Left ventricle myocardium inferior (tissue), 1 donor: ENCODE results near the gene GP9. TPM values are rescaled to one million over a fixed set of nuclear protein-coding genes. Genes with fewer than 3 reads are reported as not detected.

Experiments
- DNase-seq: peaks from one replicate; pipeline ENCODE4 v3.0.0-alpha.2; 2020
- H3K27ac ChIP-seq: fragments of 200-600 bp; replicated peaks from 2 replicates; pipeline ENCODE4 v1.8.0; 2021
- H3K27me3 ChIP-seq: fragments of 200-600 bp; 2 replicates; pipeline ENCODE4 v1.8.0; 2021; ENCODE audit warnings: low read depth
- H3K36me3 ChIP-seq: fragments of 200-600 bp; 2 replicates; pipeline ENCODE4 v1.8.0; 2021
- H3K4me1 ChIP-seq: fragments of 200-600 bp; 2 replicates; pipeline ENCODE4 v1.8.0; 2021
- H3K4me3 ChIP-seq: fragments of 200-600 bp; 2 replicates; pipeline ENCODE4 v1.8.0; 2021; ENCODE audit warnings: mild to moderate bottlenecking, moderate library complexity
- H3K9me3 ChIP-seq: fragments of 200-600 bp; replicated peaks from 2 replicates; pipeline ENCODE4 v1.8.0; 2021
- CTCF ChIP-seq: fragments of 200-600 bp; IDR thresholded peaks from 2 replicates; pipeline ENCODE4 v1.8.0; 2021; ENCODE audit warnings: antibody characterized with exemption, mild to moderate bottlenecking, borderline replicate concordance
- intact Hi-C: fragments of 100-400 bp; cut with micrococcal nuclease; formaldehyde crosslinking; loops from one replicate; pipeline ENCODE4 v1.11.0; 2022
- total RNA-seq: library from RNA; stranded (reverse); fragmentation: NEBNext Ultra II Directional; extraction: Animal tissue kit (Norgen Biotek cat#: 25700); gene quantifications from one replicate; pipeline ENCODE4 v1.2.1, GENCODE V29; 2021
- donor health status: DM: no; HTN: yes; CAD: no; lungs with severe emphysema.

GP9 gene
- total RNA-seq, 1 donor from 2014 or later, result not detected

GRCh38 chr3:129016356-129016719, 44.2 kb upstream of the GP9 start:
- intact Hi-C loops, result no loop called here
- Histone ChIP-seq H3K9me3 (no peaks in the 10 kb centered on the region), H3K4me3 (peak overlapping the region; percentile 17), H3K36me3 (no peaks in the 10 kb centered on the region), H3K4me1 (peaks cover 65% of the 10 kb centered on the region), H3K27ac (peak overlapping the region; percentile 92), H3K27me3 (no peaks in the 10 kb centered on the region)
- no peak for DNase-seq
- no peak for TF ChIP-seq CTCF

- H3K9me3 ChIP-seq, result no peaks in the 10 kb centered on the region
- peak overlapping the region; percentile 92 for H3K27ac ChIP-seq
- no peaks in the 10 kb centered on the region for H3K27me3 ChIP-seq
- peak; percentile 76 for DNase-seq
- H3K36me3 ChIP-seq, result no peaks in the 10 kb centered on the region
- no peak overlapping the region for H3K4me3 ChIP-seq
- intact Hi-C loops, result no loop called here
- peaks cover 70% of the 10 kb centered on the region for H3K4me1 ChIP-seq
- TF ChIP-seq CTCF, result no peak
These were observed 43.7 kb upstream of the GP9 start for GRCh38 chr3:129016720-129017483.

- no peaks in the 10 kb centered on the region for H3K9me3 ChIP-seq
- H3K4me3 ChIP-seq, result no peak overlapping the region
- peak overlapping the region; percentile 92 for H3K27ac ChIP-seq
- DNase-seq, result no peak
- H3K4me1 ChIP-seq, result peaks cover 76% of the 10 kb centered on the region
- intact Hi-C loops, result no loop called here
- H3K36me3 ChIP-seq, result no peaks in the 10 kb centered on the region
- no peak for TF ChIP-seq CTCF
- H3K27me3 ChIP-seq, result no peaks in the 10 kb centered on the region
These were observed 43.1 kb upstream of the GP9 start for GRCh38 chr3:129017484-129017899.

GRCh38 chr3:129018271-129018670, 42.3 kb upstream of the GP9 start:
- TF ChIP-seq CTCF, result no peak
- no peaks in the 10 kb centered on the region for H3K9me3 ChIP-seq
- H3K36me3 ChIP-seq, result no peaks in the 10 kb centered on the region
- DNase-seq, result no peak
- no peaks in the 10 kb centered on the region for H3K27me3 ChIP-seq
- peak overlapping the region; percentile 92 for H3K27ac ChIP-seq
- H3K4me1 ChIP-seq, result peaks cover 79% of the 10 kb centered on the region
- intact Hi-C loops, result no loop called here
- no peak overlapping the region for H3K4me3 ChIP-seq

- Histone ChIP-seq H3K27ac (peak overlapping the region; percentile 92), H3K36me3 (no peaks in the 10 kb centered on the region), H3K9me3 (no peaks in the 10 kb centered on the region), H3K4me1 (peaks cover 79% of the 10 kb centered on the region), H3K4me3 (no peak overlapping the region), H3K27me3 (no peaks in the 10 kb centered on the region)
- TF ChIP-seq CTCF, result no peak
- DNase-seq, result no peak
- intact Hi-C loops, result no loop called here
These were observed 41.8 kb upstream of the GP9 start for GRCh38 chr3:129018751-129019150.
